Nephron (organoid): ENCODE measurements around the gene REPIN1.
A peak's percentile ranks its signal among the peaks of the same experiment; 100 is the strongest.

Source experiments
- H3K27ac Mint-ChIP-seq, 3 experiments: 2 replicates each; pipeline ENCODE4 v1.8.0; 2020; ENCODE audit warnings: mixed read lengths in 3 of 3, mild to moderate bottlenecking in 2 of 3, moderate library complexity in 1 of 3
- H3K27me3 Mint-ChIP-seq: 2 replicates; pipeline ENCODE4 v1.8.0; 2021; ENCODE audit warnings: low read depth, mild to moderate bottlenecking, moderate library complexity, mixed read lengths
- H3K36me3 Mint-ChIP-seq: 2 replicates; pipeline ENCODE4 v1.8.0; 2020; ENCODE audit warnings: low read depth, mixed read lengths
- H3K4me1 Mint-ChIP-seq: 2 replicates; pipeline ENCODE4 v1.8.0; 2020; ENCODE audit warnings: mixed read lengths
- H3K4me3 Mint-ChIP-seq, 3 experiments: 2 replicates each; pipeline ENCODE4 v1.8.0; 2020; ENCODE audit warnings: mild to moderate bottlenecking in 3 of 3, mixed read lengths in 3 of 3, moderate library complexity in 2 of 3
- H3K9me3 Mint-ChIP-seq: 2 replicates; pipeline ENCODE4 v1.8.0; 2020; ENCODE audit warnings: mixed read lengths
- CTCF ChIP-seq, 3 experiments: fragments of 200-600 bp; sonication (generic); IDR thresholded peaks; one replicate each; pipeline ENCODE4 v1.5.0; 2021; ENCODE audit warnings: antibody characterized with exemption in 3 of 3; ENCODE audit not compliant: unreplicated experiment in 3 of 3

The REPIN1 gene

GRCh38 chr7:150411606-150412005 lies 43.0 kb downstream of the REPIN1 start:
- H3K4me3 Mint-ChIP-seq, result no peak overlapping the region
- H3K36me3 Mint-ChIP-seq, result peaks cover 15% of the 10 kb centered on the region
- H3K27me3 Mint-ChIP-seq, result peaks cover 4% of the 10 kb centered on the region
- H3K4me1 Mint-ChIP-seq, result peaks cover 11% of the 10 kb centered on the region
- H3K27ac Mint-ChIP-seq, result peak overlapping the region; percentile 90 to 95 (median 94)
- no peak for TF ChIP-seq CTCF (IDR thresholded peaks at IDR 0.05; ENCODE audit: unreplicated experiment in 3 of 3)
- no peaks in the 10 kb centered on the region for H3K9me3 Mint-ChIP-seq

- H3K4me1 Mint-ChIP-seq, result peaks cover 9% of the 10 kb centered on the region
- peak overlapping the region; percentile 90 to 95 (median 94) for H3K27ac Mint-ChIP-seq
- peaks cover 4% of the 10 kb centered on the region for H3K27me3 Mint-ChIP-seq
- TF ChIP-seq CTCF (IDR thresholded peaks at IDR 0.05; ENCODE audit: unreplicated experiment in 3 of 3), result no peak
- H3K36me3 Mint-ChIP-seq, result peaks cover 14% of the 10 kb centered on the region
- H3K9me3 Mint-ChIP-seq, result no peaks in the 10 kb centered on the region
- no peak overlapping the region for H3K4me3 Mint-ChIP-seq
Observed at GRCh38 chr7:150412016-150412415, 43.4 kb downstream of the REPIN1 start.

GRCh38 chr7:150412518-150413488 lies 44.2 kb downstream of the REPIN1 start:
- H3K4me3 Mint-ChIP-seq, result no peak overlapping the region
- H3K4me1 Mint-ChIP-seq, result peaks cover 6% of the 10 kb centered on the region
- H3K27ac Mint-ChIP-seq, result no peak overlapping the region
- no peaks in the 10 kb centered on the region for H3K9me3 Mint-ChIP-seq
- peaks cover 5% of the 10 kb centered on the region for H3K27me3 Mint-ChIP-seq
- TF ChIP-seq CTCF (IDR thresholded peaks at IDR 0.05; ENCODE audit: unreplicated experiment in 3 of 3), result no peak
- peaks cover 11% of the 10 kb centered on the region for H3K36me3 Mint-ChIP-seq

- H3K4me1 Mint-ChIP-seq, result peaks cover 6% of the 10 kb centered on the region
- no peak overlapping the region for H3K27ac Mint-ChIP-seq
- H3K9me3 Mint-ChIP-seq, result no peaks in the 10 kb centered on the region
- peaks cover 8% of the 10 kb centered on the region for H3K27me3 Mint-ChIP-seq
- H3K36me3 Mint-ChIP-seq, result peaks cover 10% of the 10 kb centered on the region
- no peak overlapping the region for H3K4me3 Mint-ChIP-seq
- no peak for TF ChIP-seq CTCF (IDR thresholded peaks at IDR 0.05; ENCODE audit: unreplicated experiment in 3 of 3)
Observed at GRCh38 chr7:150413640-150414081, 45.0 kb downstream of the REPIN1 start.

- Mint-ChIP-seq H3K27me3 (peaks cover 11% of the 10 kb centered on the region), H3K27ac (peak overlapping the region in 2 of 3 experiments; percentile 33 to 48), H3K4me1 (peaks cover 6% of the 10 kb centered on the region), H3K4me3 (no peak overlapping the region), H3K9me3 (no peaks in the 10 kb centered on the region), H3K36me3 (peaks cover 7% of the 10 kb centered on the region)
- TF ChIP-seq CTCF (IDR thresholded peaks at IDR 0.05; ENCODE audit: unreplicated experiment in 3 of 3), result no peak
Observed at GRCh38 chr7:150415161-150416153, 46.8 kb downstream of the REPIN1 start.
